HG03378 (cell line): ENCODE results near the gene ANKHD1.

Experiments
- ATAC-seq: cut with Tn5 transposase; IDR thresholded peaks from one replicate; pipeline ENCODE4 v1.9.1; 2021; ENCODE audit warnings: mild to moderate bottlenecking, moderate library complexity; ENCODE audit not compliant: unreplicated experiment

The ANKHD1 gene

DNA sequence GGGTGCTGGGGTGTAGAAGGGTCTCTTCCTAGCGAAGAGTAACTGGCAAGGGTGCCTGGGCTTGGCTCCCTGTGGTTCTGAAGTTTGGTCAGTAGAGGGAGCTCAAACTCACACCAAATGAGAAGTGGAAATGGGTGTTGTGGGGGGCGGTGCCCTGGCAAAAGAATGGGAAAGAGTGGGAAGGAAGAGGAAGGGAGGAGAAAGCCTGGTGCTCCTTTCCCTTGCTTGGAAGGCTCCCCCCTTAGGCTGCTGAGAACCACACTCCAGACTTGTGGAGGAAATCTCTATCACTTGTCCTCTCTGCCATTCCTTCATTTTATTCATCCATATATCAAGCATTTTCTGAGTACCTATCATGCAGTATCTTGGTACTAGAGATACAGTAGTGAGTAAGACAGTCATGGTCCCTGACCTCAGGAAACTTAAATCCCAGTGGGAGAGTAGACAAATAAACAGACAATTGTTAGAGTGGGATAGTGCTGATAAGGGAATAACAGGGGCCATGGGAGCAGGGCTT is 28.6 kb upstream of the ANKHD1 start:
- no peak for ATAC-seq

DNA sequence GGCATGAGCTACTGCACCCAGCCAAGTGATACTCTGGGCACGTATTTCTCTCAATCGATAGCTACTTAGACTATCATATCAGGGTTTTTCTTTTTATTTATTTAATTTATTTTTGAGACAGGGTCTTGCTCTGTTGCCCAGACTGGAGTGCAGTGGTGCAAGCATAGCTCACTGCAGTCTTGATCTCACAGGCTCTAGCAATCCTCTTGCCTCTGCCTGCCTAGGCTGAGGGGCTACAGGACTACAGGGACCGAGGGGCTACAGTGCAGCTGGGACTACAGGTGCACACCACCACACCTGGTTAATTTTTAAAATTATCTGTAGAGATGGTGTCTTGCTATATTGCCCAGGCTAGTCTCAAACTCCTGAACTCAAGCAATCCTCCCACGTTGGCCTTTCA is 20.3 kb upstream of the ANKHD1 start:
- ATAC-seq, result no peak

DNA sequence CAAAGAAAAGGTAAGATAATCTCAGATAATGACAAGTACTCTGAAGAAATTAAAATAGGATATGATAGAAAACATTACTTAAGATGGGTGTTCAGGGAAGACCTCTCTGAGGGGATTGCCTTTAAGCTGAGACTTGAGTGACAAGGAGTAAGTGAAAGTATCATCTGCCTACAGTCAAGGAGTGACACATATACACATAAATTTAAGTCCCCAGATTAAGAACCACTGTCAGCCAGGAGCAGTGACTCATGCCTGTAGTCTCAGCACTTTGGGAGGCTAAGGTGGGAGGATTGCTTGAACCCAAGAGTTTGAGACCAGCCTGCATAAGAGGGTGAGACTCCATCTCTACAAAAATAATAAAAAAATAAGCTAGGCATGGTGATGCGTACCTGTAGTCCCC is 19.7 kb upstream of the ANKHD1 start:
- no peak for ATAC-seq

DNA sequence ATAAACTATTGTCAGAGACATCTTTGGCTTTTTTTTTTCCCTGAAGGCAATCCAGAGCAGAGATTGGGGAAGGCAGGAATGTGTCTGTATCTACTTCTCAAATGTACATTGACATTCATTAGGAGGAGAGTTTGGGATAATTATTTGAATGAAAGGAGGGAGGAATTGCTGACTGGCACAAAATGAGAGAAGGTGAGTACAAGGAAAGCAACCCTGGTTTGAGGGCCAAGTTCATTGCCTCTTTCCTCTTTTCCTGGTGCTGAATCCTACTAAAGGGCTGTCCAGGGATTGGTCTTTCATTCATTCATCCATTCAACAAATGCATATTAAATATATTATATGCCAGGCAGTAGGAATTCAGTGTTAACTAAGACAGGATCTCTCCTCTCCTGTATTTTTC is 18.8 kb upstream of the ANKHD1 start:
- no peak for ATAC-seq

DNA sequence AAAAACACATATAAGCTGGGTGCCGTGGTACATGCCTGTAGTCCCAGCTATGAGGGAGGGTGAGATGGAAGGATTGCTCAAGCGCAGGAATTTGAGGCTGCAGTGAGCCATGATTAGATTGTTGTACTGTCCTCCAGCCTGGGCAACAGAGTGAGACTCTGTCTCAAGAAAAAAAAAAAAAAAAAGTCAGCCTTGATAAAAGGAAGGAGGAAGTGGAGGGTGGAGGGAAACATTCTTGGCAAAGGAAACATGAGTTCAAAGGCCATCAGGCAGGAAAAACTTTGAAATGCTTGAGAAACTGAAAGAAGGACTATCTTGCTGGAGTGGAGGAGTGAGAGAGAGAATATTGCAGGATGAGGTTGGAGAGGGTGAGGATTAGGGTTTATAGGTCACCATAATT is 18.3 kb upstream of the ANKHD1 start:
- ATAC-seq, result no peak

- no peak for ATAC-seq
These were observed 13.6 kb upstream of the ANKHD1 start for GRCh38 chr5:140388052-140388451.

DNA sequence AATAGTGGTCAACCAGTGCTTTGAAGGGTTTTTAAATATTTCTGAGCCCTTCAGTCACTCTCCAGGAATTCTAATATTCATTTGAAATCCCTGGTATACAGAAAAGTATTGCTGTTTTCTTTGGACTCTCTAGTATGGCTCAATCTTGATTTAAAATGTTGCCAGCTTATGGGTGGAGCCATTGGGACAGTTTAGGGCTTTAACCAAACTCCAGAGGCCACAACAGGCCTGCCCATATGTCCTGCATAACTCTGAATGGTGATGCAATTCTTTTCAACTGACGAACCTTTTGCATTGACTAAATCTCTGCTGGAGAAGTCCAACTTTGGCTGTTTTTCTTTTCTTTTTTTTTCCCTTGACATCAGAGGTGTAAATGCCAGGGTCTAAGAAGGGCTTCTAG is 10.3 kb upstream of the ANKHD1 start:
- no peak for ATAC-seq

DNA sequence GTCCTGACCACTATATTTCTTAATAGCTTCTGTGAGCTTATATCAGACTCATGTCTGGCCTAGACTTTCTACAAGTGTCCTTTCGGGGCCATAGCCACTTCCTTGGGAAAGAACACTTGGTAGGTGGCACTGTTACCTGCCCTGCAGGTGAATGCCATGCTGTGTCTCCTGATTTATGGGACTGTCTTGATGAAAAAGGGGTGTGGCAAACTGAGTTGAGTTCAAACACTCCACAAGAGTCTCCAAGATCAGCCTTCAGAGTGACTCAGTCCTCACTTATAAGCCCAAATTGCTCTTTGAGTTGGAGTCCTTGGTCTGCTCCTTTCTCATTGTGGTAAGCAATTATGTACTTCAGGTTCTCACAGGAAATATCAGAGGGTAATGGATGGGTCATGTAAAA is 9.9 kb upstream of the ANKHD1 start:
- ATAC-seq, result no peak

DNA sequence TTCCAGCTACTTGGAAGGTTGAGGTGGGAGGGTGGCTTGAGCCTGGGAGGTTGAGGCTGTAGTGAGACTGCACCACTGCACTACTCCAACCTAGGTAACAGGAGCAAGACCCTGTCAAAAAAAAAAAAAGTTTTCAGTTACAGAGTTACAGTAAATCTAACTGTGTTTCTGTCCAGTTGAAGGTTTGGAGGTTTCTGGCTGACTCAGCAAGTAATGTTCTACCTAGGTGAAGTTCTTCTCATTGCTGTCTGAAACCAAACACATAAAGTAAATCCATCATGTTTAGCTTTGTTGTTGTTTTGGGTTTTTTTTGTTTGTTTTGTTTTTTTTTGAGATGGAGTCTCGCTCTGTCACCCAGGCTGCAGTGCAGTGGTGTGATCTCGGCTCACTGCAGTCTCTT is 7.9 kb upstream of the ANKHD1 start:
- ATAC-seq, result no peak

DNA sequence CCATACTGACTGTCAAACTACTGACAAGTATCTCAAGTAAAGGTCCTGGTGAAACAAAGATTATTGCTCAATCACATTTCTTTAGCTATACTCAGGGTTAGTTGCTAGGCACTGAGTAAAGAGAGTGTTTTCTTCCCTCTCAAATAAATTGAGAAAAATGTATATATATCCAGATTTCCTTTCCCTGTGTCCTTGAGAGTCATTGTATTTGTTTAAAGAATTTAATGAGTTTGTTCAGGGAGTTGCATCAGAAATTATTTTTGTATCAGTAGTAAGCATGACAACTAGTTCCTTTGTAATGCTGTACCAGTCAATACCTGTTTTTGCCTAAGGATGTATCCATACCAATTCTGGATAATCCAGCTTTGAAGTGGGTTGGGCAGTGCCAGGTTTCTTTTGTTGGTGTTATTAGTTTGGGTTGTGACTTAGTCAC is 3.2 kb upstream of the ANKHD1 start:
- no peak for ATAC-seq

- ATAC-seq, result no peak
These were observed 1.5 kb upstream of the ANKHD1 start for GRCh38 chr5:140399979-140400729.

- peak; percentile 73 for ATAC-seq
These were observed 787 bp upstream of the ANKHD1 start for GRCh38 chr5:140400730-140401361.

DNA sequence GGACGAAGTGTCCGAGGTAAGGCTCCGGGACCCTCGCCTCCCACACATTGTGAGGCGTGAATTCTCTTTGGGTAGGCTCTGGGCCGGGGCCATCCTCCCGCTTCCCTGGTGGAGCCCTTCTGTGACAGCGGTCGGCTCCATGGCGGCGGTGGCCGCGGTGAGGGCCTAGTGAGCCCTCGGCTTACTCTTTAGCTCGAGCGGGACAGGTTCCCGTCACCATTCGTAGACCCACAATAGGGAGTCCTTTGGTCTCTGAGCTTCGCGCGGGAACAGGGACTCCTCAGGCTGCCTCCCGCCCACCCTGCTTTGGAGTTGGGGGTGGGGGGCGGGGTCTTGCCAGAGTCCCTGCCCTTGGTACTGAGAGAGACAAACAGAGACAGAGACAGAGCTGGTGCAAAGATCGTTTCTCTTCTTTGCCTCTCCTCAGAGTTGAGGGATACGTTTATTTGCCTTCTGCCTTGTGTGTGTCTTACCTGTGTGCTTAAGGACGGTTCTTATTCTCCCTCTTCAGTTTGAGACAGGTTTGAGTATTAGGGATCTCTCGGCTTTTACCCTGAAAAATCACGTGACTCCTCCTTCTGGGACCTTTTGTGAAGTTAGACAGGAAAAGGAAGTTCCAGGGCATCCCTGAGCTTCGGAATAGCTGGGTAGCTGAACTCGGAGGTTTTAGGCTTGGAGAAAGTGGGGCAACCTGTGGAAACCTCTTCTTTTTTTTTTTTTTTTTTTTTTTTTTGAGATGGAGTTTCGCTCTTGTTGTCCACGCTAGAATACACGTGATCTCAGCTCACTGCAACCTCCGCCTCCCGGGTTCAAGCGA is 833 bp downstream of the ANKHD1 start:
- ATAC-seq, result no peak

- no peak for ATAC-seq
These were observed 2.0 kb downstream of the ANKHD1 start for GRCh38 chr5:140403613-140404012.

DNA sequence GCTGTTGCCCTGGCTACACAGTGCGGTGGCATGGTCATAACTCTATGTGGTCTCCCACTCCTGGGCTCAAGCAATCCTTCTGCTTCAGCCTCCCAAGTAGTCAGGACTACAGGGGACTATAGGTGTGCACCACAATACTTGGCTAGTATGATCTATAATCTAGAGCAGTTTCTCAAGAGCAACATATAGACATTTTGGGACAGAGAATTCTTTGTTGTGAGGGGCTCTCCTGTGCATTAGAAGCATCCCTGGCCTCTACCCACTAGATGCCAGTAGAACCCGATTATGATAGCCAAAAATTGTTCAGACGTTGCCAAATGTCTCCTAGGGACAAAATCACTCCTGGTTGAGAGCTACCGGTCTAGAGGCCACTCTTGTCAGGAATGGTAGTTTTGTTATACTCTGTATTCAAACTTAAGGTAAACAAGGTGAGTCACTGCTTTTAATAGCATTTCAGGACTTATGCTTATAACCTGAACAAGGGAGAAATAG is 7.2 kb downstream of the ANKHD1 start:
- no peak for ATAC-seq

DNA sequence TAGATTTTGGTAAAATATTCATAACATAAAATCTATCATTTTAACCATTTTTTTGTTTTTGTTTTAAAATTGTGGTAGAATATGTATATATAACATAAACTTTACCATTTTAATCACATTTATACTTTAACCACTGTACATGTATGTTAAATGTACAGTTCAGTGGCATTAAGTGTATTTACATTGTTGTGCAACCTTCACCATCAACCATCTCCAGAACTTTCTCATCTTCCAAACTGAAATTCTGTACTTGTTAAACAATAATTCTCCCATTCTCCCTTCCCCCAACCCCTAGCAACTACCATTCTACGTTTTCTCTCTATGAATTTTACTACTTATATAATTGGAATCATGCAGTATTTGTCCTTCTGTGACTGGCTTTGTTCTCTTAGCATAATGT is 11.6 kb downstream of the ANKHD1 start:
- no peak for ATAC-seq

DNA sequence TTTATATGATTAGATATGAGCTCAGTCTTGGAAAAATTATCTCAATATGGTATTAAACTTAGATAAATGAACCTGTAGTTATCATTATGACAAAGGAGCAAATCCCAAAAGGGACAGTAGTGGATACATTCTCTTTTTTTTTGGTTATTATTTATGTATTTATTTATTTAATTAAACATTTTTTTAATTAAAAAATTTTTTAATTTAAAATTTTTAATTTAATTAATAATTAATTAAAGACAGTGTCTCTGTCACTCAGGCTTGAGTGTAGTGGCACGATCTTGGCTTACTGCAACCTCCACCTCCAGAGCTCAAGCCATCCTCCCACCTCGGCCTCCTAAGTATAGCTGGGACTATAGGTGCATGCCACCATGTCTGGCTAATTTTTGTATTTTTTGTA is 15.6 kb downstream of the ANKHD1 start:
- ATAC-seq, result no peak

- no peak for ATAC-seq
These were observed 17.4 kb downstream of the ANKHD1 start for GRCh38 chr5:140418862-140419520.

DNA sequence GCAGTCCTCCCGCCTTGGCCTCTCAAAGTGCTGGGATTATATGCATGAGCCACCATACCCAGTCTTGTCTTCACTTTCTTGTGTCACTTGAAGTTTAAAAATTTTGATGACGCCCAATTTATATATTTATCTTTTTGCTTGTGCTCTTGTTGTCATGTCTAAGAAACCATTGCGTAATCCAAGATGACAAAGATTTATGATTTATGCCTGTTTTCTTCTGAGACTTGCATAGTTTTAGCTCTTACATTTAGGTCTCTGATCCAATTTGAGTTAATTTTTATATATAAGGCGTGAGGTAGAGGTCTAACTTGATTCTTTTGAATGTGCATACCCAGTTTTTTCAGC is 18.6 kb downstream of the ANKHD1 start:
- no peak for ATAC-seq

- no peak for ATAC-seq
These were observed 19.2 kb downstream of the ANKHD1 start for GRCh38 chr5:140420665-140421361.
